Epithelial cell of prostate (primary cell): ENCODE measurements around the gene IGHMBP2.
A peak's percentile ranks its signal among the peaks of the same experiment; 100 is the strongest.

Source experiments
- DNase-seq: peaks from one replicate; pipeline ENCODE4 v3.0.0-alpha.2; 2011; ENCODE audit warnings: low read depth, low spot score
- H3K27ac ChIP-seq: fragments of 450-650 bp; 2 replicates; pipeline ENCODE4 v1.5.1; 2017; ENCODE audit warnings: mild to moderate bottlenecking

IGHMBP2 gene

GRCh38 chr11:68889948-68890446 lies 13.7 kb upstream of the IGHMBP2 start:
- no peak overlapping the region for H3K27ac ChIP-seq
- DNase-seq: no peak

- H3K27ac ChIP-seq: no peak overlapping the region
- no peak for DNase-seq
These were observed 13.0 kb upstream of the IGHMBP2 start for GRCh38 chr11:68890490-68891231.

- no peak for DNase-seq
- H3K27ac ChIP-seq: no peak overlapping the region
These were observed 12.2 kb upstream of the IGHMBP2 start for GRCh38 chr11:68891351-68891948.

- H3K27ac ChIP-seq: peak overlapping the region; percentile 47
- no peak for DNase-seq
These were observed 11.1 kb upstream of the IGHMBP2 start for GRCh38 chr11:68892576-68892975.

GRCh38 chr11:68893282-68893681 lies 10.4 kb upstream of the IGHMBP2 start:
- no peak for DNase-seq
- H3K27ac ChIP-seq: peak overlapping the region; percentile 47

GRCh38 chr11:68896171-68896959 lies 7.3 kb upstream of the IGHMBP2 start:
- H3K27ac ChIP-seq: no peak overlapping the region
- no peak for DNase-seq

GRCh38 chr11:68897441-68897840 lies 6.2 kb upstream of the IGHMBP2 start:
- no peak for DNase-seq
- no peak overlapping the region for H3K27ac ChIP-seq

- DNase-seq: no peak
- H3K27ac ChIP-seq: no peak overlapping the region
These were observed 2.8 kb upstream of the IGHMBP2 start for GRCh38 chr11:68900835-68901381.

GRCh38 chr11:68904248-68904847 lies 657 bp downstream of the IGHMBP2 start:
- no peak for DNase-seq
- peak overlapping the region; percentile 65 for H3K27ac ChIP-seq

GRCh38 chr11:68905421-68906360 lies 2.0 kb downstream of the IGHMBP2 start:
- H3K27ac ChIP-seq: no peak overlapping the region
- no peak for DNase-seq

GRCh38 chr11:68908273-68908672 lies 4.6 kb downstream of the IGHMBP2 start:
- DNase-seq: no peak
- no peak overlapping the region for H3K27ac ChIP-seq

- no peak for DNase-seq
- H3K27ac ChIP-seq: no peak overlapping the region
These were observed 7.3 kb downstream of the IGHMBP2 start for GRCh38 chr11:68910965-68911364.

- no peak for DNase-seq
These were observed 8.0 kb downstream of the IGHMBP2 start for GRCh38 chr11:68911731-68912130.

GRCh38 chr11:68912254-68912653 lies 8.6 kb downstream of the IGHMBP2 start:
- no peak for DNase-seq
- no peak overlapping the region for H3K27ac ChIP-seq

More at GRCh38 chr11:68911731-68912130, 8.0 kb downstream of the IGHMBP2 start:
- H3K27ac ChIP-seq: no peak overlapping the region

- H3K27ac ChIP-seq: no peak overlapping the region
- no peak for DNase-seq
These were observed 9.5 kb downstream of the IGHMBP2 start for GRCh38 chr11:68913188-68913587.

- DNase-seq: no peak
- no peak overlapping the region for H3K27ac ChIP-seq
These were observed 11.1 kb downstream of the IGHMBP2 start for GRCh38 chr11:68914761-68915160.

- H3K27ac ChIP-seq: no peak overlapping the region
- DNase-seq: no peak
These were observed 12.7 kb downstream of the IGHMBP2 start for GRCh38 chr11:68916439-68916838.

- DNase-seq: no peak
- no peak overlapping the region for H3K27ac ChIP-seq
These were observed 19.9 kb downstream of the IGHMBP2 start for GRCh38 chr11:68923614-68924013.
